GM21515 (cell line): ENCODE measurements around the gene CHRNA1.

Experiments used
- ATAC-seq: cut with Tn5 transposase; IDR thresholded peaks from one replicate; pipeline ENCODE4 v1.9.1; 2021; ENCODE audit not compliant: unreplicated experiment

The CHRNA1 gene

GRCh38 chr2:174764280-174765255 lies at the start of gene CHRNA1:
CHRNA1 (minus strand) TSS chr2:174764472; CDS start chr2:174764394, 78 bp downstream.
- no peak for ATAC-seq

GRCh38 chr2:174812037-174812436 lies 47.8 kb upstream of the CHRNA1 start:
- ATAC-seq: no peak

GRCh38 chr2:174807931-174808330 lies 43.7 kb upstream of the CHRNA1 start:
- no peak for ATAC-seq

DNA sequence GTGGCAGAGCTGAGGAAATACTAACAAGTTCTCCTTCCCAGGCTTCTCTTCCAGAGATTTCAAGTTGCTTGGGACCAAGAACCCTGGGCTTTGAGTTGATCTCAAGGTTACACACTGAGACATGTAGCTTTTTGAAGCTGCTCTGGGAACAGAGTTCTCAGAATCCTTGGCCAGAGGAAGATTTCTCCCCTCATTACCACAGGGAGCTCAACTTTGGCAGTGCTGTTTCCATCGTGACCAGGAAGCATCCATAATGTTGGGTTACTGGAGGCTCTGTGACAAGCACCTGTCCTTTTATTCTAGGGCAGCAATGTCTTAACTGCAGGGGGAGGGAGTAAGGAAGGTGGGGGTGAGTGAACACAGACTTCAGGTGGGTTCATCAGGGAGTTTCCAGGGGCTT lies 41.5 kb upstream of the CHRNA1 start:
- ATAC-seq: no peak

DNA sequence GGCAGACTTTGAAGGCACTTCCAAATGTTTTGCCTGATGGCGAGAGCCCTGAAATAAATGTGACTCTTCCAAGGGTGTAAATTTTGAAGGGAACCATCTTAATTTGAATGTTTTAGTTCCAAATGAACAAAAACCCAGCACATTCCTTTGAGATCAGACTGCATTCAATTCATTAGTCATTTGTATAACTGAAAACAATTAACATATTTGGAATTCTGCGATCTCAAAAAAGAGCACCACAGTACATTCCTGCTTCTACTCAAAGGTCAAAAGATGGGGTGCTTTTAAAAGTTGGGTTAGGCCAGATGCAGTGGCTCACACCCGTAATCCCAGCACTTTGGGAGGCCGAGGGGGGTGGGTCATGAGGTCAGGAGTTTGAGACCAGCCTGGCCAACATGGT lies 38.2 kb upstream of the CHRNA1 start:
- ATAC-seq: no peak

GRCh38 chr2:174800436-174801205 lies 36.3 kb upstream of the CHRNA1 start:
- ATAC-seq: no peak

- ATAC-seq: no peak
Observed at GRCh38 chr2:174798801-174799200, 34.5 kb upstream of the CHRNA1 start.

DNA sequence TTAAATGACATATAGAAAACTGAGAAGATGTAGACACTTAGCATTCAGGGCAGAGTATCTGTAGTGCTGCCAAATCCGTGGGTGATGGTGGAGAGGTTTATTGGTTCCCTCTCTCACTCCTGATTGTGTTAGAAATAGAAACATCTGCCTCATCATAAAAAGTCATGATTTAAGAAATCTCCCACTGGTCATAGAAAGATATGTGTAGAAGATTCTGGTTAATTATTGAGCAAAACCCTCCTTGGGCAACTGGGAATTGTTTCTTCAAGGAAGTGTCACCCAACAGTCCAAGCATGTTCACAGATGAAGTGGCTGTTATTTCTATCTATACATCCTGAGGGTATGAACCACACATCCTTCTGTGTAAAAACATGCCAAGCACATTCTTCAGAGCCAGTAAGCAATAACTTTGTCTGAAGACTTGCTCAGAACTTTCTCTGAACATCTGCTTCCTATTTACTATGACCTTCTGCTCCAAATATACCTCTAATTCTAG lies 33.6 kb upstream of the CHRNA1 start:
- no peak for ATAC-seq

DNA sequence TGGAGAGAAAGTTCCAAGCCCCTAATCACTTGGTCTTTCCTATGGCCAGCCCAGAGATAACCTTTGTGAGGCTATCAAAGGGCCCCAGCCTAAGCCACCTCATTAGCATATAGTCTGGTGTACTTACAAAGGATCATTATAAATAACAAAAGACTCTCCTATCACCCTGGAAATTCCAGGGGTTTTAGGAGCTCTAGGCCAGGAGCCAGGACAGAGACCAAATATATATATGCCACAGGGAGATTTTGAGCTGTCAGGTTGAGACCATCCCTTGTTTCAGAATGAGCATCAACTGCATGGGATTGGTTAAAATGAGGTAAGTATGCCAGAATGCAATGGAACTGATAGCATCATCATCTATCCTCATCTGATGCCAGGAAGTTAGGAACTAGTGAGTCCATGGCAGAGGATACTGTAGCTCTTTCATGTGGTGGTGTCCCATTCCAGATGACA lies 32.1 kb upstream of the CHRNA1 start:
- no peak for ATAC-seq

- no peak for ATAC-seq
Observed at GRCh38 chr2:174794851-174795374, 30.6 kb upstream of the CHRNA1 start.

DNA sequence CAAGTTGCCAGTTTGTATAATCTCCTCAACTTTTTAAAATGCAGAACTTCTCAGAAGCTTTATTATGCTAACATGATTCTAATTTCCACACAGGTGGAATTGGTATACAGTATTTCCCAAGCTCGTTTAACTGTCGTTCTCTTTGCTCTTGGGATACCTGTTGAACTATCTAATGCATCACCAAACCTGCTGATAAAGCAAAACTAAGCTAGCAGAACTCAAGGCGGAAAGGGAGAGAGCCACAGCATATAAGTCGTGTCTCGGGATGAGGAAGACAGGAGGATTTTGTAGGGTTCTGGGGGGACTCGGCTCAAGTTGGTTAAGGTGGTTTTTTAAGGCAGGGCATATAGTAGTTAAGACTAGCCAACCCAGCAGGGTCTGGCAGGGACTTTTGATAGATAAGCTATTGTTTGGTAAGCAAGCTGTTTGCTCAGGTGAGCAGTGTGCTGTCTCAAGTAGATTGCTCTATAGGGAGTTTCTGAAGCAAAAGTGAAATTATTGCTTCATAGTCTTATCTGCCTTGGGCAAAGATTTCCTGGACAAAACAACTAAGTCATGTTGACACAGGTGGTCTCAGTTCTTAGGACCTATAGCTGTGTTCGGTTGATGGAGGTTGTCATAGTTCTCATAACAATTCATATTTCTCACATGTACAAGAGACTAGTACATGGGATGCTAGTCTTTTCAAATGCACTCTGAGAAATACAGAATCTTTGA lies 28.2 kb upstream of the CHRNA1 start:
- ATAC-seq: no peak

GRCh38 chr2:174791746-174792280 lies 27.5 kb upstream of the CHRNA1 start:
- ATAC-seq: no peak

- no peak for ATAC-seq
Observed at GRCh38 chr2:174791020-174791419, 26.7 kb upstream of the CHRNA1 start.

DNA sequence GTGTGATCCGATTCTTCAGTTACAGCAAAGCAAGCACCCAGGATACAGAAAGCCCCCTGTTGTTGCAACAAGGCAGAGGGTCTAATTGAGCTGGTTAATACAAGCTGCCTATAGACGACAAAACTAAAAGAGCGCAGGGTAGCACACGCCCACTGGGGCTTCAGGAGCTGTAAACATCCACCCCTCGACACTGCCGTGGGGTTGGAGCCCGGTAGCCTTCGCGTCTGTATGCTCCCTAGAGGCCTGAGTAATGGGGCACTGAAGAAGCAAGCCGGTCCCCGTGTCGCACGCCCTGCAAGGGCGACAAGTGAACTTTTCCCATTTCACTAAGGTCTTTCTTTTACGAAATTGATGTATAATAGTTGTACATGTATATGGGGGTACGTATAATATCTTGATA lies 24.7 kb upstream of the CHRNA1 start:
- ATAC-seq: no peak

DNA sequence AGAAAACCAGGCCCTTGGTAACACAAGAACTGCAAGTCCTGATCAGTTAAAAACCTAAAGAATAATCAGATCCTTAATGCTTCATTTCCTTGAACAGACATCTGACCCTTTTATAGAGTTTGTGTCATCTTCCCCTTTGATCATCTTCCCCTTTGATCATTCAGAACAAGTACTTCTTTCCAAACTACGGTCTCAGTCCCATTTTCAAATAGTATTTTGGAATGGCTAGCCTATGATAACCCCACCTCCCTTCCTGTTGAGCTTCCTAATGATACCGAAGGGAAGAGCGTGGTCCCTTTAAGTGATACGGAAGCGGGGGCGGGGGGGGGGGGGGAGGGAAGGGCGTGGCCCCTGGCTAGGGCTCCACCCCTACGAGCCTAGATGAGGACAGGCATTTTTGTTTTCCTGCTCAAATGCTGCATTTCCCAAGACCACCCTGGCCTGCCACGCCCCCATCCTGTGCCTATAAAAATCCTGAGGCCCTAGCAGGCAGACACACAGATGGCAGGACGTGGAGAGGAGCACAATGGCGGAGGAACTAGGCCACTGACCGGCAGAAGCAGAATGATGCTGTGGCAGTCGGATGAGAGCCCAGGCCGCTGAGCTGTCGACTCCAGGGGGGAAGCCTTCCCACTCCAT lies 24.1 kb upstream of the CHRNA1 start:
- ATAC-seq: no peak

DNA sequence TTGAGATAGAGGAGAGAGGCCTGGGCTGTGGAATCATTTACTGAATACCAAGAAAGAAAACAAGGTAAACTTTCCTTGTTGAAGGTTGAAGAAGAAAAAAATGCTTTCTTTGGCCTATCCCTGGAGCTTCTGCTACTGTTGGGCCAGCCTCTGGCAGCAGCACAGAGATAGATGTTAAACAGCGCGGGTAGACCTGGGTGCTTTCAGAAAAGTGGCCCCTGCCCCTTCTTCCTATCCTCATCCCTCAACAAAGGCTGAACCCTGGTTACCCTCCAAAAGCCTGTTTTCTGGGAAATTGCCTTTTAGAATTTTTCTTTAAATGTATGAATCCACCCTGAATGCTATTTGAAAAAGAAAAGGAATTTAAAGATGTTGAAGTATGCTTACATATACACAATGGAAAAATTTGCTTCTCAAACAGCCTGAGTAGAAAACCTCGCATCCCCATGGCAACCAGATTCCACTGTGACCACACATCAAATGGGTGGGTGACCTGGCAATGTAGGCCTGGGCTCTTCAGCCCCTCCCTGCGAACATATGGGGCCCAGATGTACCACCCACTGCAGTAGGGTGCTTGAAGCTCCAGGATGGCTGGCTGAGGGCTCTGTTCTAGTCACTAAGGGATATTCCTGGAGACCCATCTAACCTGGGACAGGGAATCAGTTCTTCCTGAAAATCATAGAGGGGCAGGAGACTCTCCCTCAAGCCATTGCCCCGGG lies 23.4 kb upstream of the CHRNA1 start:
- ATAC-seq: no peak

GRCh38 chr2:174786066-174786725 lies 21.9 kb upstream of the CHRNA1 start:
- ATAC-seq: no peak

- no peak for ATAC-seq
Observed at GRCh38 chr2:174785481-174785880, 21.2 kb upstream of the CHRNA1 start.

DNA sequence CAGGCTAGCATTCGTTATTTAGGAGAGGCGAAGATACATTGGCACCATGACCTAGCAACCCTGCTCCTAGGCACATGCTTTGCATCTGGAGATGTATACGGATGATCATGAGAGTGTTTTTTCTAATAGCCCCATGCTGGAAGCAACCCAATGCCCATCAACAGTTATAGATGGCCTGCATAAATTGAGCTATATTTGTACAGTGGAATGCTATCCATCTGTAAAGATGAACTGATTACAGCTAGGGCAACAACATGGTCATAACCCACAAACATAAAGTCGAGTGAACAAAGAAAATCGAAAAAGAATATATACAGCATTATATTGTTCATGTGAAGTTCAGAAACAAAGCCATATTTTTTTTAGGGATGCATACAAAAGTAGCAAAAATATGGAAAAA lies 20.6 kb upstream of the CHRNA1 start:
- ATAC-seq: no peak
